ENCODE data around the gene DHRSX. TPM values are rescaled to one million over a fixed set of nuclear protein-coding genes. Genes with fewer than 3 reads are reported as not detected.

The DHRSX gene
- total and polyA plus RNA-seq, 2 of the 13 experiments (the other 11 are each of a cell fraction or from before 2014, with no cell fraction given), result 15.5 to 24.3 TPM

- Histone ChIP-seq H3K4me2 (ENCODE audit: low read depth, low read length) (no peak overlapping the region), H3K9me3 (ENCODE audit: low read length) (no peaks in the 10 kb centered on the region), H3K4me3 (replicated peaks in 1 of 3; ENCODE audit: insufficient read depth in 1 of 3, low read depth in 2 of 3, low read length in 3 of 3) (no peak overlapping the region), H4K20me1 (ENCODE audit: insufficient read depth, low read length) (no peaks in the 10 kb centered on the region), H3K4me1 (ENCODE audit: insufficient read depth, low read length) (peaks cover 8% of the 10 kb centered on the region), H3K79me2 (ENCODE audit: insufficient read depth, low read length) (no peaks in the 10 kb centered on the region), H3K27me3 (ENCODE audit: control insufficient read depth in 1 of 2, insufficient read depth in 2 of 2, low read length in 2 of 2) (no peaks in the 10 kb centered on the region), H3K9ac (ENCODE audit: insufficient read depth, low read depth, low read length) (no peak overlapping the region), H3K36me3 (replicated peaks in 1 of 2; ENCODE audit: control insufficient read depth in 1 of 2, insufficient read depth in 2 of 2, low read length in 2 of 2) (no peaks in the 10 kb centered on the region), H3K27ac (ENCODE audit: extremely low read length, insufficient read depth, low read length) (no peak overlapping the region), H2AFZ (ENCODE audit: low read length) (no peak overlapping the region)
- ChIA-PET CTCF (ENCODE audit: low intra/inter-chr PET ratio, low total read pairs) (no interaction called here), POLR2A (no interaction called here)
- no peak for FAIRE-seq
- ATAC-seq, result no peak
- intact Hi-C loops (cut with micrococcal nuclease; ENCODE audit: unreplicated experiment) (no loop called here), in situ Hi-C loops (cut with HindIII; ENCODE audit: extremely low pct_ligation_motif_present, low pct_unique_long_range_greater_than_20kb) (no loop called here)
- 50% methylated on average over 1 of the region's 4 CpGs for WGBS (ENCODE audit: low lambda C conversion rate)
- no peak for DNase-seq (ENCODE audit: low spot score)
- TF ChIP-seq ZNF557 (CRISPR knock-in tag; IDR thresholded peaks at IDR 0.05) (no peak), ZNF589 (CRISPR knock-in tag; conservative IDR thresholded peaks at IDR 0.05) (no peak), ZEB1 (IDR thresholded peaks at IDR 0.05; ENCODE audit: insufficient replicate concordance, low read depth) (no peak), ZNF225 (CRISPR knock-in tag; IDR thresholded peaks at IDR 0.05) (no peak), ZNF512B (CRISPR knock-in tag; IDR thresholded peaks at IDR 0.05; ENCODE audit: borderline replicate concordance) (no peak), GZF1 (CRISPR knock-in tag; IDR thresholded peaks at IDR 0.05) (no peak), ZNF282 (IDR thresholded peaks at IDR 0.05; ENCODE audit: partially characterized antibody) (no peak), ZNF737 (CRISPR knock-in tag; IDR thresholded peaks at IDR 0.05; ENCODE audit: borderline replicate concordance) (no peak), USF2 (IDR thresholded peaks at IDR 0.05; ENCODE audit: low read depth, low read length) (no peak), USF2 (CRISPR knock-in tag; IDR thresholded peaks at IDR 0.05; ENCODE audit: borderline replicate concordance) (no peak), RAD51 (IDR thresholded peaks at IDR 0.05; ENCODE audit: borderline replicate concordance) (no peak), REPIN1 (CRISPR knock-in tag; IDR thresholded peaks at IDR 0.05; ENCODE audit: borderline replicate concordance, low read depth) (no peak), MIER3 (CRISPR knock-in tag; IDR thresholded peaks at IDR 0.05; ENCODE audit: borderline replicate concordance) (no peak), PHF8 (CRISPR knock-in tag; IDR thresholded peaks at IDR 0.05) (no peak), NFKBIZ (CRISPR knock-in tag; IDR thresholded peaks at IDR 0.05) (no peak), ZNF556 (CRISPR knock-in tag; IDR thresholded peaks at IDR 0.05; ENCODE audit: borderline replicate concordance) (no peak), KLF15 (CRISPR knock-in tag; IDR thresholded peaks at IDR 0.05; ENCODE audit: borderline replicate concordance) (no peak), ZNF574 (CRISPR knock-in tag; IDR thresholded peaks at IDR 0.05) (no peak)
- no TSS peak for BruUV-seq (replicated peaks)
These were observed 47.0 kb upstream of the DHRSX start for GRCh38 chrX:2547736-2548135.

Data from HepG2 (cell line).